Esophagus mucosa (tissue), 1 donor: Measurements from ENCODE around the gene MARK3. TPM values are rescaled to one million over a fixed set of nuclear protein-coding genes. Genes with fewer than 3 reads are reported as not detected.

Source experiments
- ATAC-seq: fragments of 200-7000 bp; cut with Tn5 transposase; one replicate; pipeline ENCODE4 v1.9.1; 2020
- total RNA-seq: library from RNA; stranded (reverse); gene quantifications from one replicate; pipeline ENCODE4 v1.2.4, GENCODE V29; 2023
- donor health status: DM: yes; HTN: yes; CAD: no.

Gene MARK3
- total RNA-seq, 1 donor from 2014 or later: 62.1 TPM

DNA sequence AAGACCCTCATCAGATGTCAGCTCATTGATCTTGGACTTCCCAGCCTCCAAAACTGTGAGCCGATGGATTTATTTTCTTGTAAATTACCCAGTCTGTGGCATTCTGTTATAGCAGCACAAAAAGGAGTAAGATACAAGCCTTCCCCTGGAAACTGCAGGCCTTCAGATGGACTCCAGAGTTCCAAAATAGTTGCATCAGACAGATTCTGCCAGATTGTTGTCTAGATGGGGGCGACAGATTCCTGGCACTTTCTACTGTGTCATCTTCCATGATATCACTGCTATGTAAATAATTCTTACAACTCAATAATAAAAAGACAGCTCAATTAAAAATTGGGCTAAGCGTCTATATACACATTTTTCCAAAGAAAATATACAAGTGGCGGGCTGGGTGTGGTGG, 17.2 kb upstream of the MARK3 start:
- ATAC-seq: no peak

DNA sequence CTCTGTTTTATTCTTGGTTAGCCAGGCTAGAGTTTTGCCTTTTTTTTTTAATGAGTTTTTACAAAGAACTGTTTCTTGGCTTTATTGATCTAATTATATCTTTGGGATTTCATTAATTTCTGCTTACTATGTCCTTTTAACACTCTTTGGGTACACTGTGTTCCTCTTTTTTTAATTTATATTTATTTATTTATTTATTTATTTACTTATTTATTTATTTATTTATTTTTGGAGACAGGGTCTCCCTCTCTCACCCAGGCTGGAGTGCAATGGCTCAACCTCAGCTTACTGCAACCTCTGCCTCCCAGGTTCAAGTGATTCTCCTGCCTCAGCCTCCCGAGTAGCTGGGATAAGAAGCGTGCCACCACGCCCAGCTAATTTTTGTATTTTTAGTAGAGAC, 15.1 kb upstream of the MARK3 start:
- no peak for ATAC-seq

DNA sequence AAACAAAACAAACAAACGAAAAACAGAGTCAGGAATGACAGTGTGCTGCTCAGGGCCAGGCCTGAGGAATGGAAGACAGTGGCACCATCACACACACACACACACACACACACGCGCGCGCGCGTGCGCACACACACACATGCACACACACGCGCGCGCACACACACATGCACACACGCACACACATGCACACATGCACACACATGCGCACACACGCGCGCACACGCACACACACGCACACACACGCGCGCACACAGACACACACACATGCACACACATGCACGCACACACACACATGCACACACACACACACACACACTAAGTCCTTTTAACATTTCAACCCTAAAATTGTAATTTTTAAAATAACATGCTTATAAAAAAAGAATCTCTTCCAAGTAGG, 13.2 kb upstream of the MARK3 start:
- no peak for ATAC-seq

DNA sequence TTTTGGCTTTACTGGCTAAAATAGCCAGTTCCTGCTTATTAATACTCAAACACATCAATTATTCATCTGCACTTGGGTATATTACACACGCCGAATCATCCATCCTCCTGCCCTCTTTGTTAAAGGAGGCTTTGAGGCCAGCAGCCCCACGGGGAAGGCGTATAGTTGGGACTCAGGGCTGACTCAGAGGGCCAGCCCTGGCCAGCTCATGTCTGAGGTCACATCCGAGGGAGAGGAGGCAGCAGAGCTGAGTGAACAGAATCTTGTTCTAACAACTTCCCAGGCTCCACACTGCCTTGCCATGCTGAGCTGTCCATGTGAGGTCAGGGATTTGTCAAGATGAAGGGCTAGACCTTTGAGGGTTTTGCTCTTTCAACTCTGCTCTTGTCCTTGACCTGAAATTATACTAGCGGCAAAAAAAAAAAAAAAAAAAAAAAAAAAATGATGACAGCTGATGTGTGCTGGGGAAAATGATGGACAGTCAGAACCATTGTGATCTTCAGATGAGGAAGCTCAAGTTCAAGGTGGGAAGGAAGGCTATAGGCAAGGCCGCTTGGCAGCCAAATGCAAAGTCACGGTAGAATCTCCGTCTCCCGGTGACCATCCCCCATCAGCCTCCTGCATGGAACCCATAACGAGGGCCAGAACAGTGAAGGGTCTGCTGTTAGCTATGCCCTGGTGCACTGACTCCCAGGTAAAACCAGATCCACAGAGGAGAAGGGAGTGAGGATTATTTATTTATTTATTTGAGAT, 12.5 kb upstream of the MARK3 start:
- ATAC-seq: peak; percentile 98

DNA sequence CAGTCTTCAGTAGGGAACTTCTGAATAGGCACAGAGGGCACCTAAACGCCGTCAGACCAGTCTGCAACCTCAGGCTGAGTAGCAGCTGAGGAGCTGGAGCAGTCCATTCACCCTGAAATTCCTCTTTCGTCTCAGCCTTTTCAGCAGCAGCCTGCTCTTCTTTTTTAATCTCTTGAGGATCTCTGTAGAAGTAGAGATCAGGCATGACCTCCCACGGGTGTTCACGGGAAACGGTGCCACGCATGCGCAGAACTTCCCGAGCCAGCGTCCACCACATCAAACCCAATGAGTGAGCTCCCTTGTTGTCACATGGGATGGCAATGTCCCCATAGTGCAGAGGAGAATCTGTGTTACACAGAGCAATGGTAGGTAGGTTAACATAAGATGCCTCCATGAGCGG, 11.1 kb upstream of the MARK3 start:
- ATAC-seq: no peak

DNA sequence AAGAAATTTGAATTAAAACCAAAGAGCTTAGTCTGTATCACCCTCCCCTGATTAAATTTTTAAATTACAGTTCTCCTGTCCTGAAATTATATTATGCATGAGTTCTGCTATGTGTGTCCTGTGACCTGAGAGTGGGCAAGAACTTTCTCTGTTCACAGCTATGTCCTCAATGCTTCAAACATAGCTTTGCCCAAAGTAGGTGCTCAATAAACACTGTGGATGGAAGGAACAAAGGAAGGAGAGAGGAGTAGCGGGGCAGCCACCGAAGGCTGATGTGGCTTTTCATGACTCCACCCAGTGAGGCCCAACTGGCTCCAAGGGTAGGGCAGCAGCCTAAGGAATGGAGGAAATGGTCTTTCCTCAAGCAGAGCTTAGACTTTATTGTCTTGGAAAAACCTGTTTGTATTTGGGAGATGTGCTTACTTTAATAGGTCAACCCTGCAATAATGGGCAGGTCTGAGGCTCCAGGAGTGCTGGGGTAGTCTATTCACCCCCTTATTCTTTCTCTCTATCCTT, 7.6 kb upstream of the MARK3 start:
- ATAC-seq: peak; percentile 80

DNA sequence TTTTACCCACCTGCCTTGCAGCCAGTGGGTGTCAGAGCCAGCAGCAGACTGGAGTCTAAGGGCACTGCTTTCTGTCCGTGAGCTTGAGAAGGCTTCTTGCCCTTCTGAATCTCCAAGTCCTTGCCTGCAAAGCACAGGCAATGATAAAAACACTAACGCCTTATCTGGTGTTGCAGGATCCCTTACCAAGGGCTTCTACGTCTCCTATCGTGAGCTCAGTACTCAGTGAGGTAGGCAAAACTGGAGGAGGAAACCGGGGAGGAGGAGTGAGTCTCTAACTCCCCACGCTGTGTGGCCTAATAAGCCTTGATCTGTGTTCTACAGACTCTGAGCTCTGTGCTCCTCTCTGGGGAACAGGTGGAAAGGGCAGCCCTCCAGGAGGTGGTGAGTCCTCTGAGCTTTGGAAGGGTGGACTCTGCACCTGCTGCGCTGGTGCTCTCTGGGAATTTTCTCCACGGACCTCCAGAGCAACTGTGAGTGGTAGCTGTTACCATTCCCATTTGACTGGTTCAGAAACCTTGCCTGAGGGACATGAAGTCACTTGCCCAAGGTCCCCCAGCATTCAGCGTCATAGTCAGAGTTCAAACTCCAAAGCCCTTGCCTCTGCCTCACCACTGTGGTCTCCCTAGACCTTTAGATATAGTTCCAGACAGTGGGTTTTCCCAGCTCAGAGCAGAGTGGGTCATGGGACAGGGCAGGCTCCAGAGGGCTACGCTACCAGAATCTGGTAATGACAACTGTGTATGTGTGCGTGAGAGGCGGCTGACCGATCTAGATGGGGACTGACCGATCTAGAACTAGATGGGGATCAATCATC, 7.0 kb upstream of the MARK3 start:
- ATAC-seq: no peak

DNA sequence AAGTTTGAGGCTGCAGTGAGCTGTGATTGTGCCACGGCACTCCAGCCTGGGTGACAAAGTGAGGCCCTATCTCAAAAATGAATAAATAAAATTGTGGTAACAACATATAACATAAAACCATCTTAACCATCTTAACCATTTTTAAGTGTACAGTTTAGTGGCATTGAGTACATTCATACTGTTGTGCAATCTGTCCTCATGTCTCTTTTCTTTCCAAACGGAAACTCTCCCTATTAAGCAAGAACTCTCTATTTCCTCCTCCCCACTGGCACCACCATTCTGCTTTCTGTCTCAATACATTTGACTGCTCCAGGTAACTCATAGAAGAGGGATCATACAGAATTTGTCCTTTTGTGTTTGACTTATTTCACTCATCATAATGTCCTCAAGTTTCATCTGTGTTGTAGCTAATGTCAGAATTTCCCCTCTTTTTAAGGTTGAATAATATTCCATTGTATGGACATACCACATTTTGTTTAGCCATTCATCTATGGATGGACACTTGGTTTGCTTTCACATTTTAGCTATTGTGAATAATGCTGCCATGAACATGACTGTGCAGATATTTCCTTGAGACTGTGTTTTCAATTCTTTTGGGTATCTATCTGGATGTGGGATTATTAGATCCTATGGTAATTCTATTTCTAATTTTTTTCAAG, 4.4 kb upstream of the MARK3 start:
- ATAC-seq: no peak

DNA sequence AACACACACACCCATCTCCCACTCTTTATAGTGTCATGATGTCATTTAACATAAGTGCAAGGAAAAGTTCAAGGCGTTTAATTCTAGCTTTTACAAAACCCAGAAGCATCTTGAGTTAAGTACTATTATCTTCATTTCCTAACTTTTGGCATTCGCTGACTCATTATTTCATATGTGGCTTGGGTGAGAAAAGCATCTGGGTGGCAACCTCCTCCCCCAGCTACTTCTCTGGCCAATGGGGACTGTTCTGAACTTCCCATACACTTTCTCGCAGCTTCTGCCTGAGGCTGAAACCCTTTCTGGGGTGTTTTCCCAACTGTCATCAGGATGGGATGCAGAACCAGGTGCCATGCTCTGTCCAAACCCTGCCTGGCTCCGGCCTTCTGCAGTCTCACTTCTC, 2.8 kb upstream of the MARK3 start:
- ATAC-seq: no peak

DNA sequence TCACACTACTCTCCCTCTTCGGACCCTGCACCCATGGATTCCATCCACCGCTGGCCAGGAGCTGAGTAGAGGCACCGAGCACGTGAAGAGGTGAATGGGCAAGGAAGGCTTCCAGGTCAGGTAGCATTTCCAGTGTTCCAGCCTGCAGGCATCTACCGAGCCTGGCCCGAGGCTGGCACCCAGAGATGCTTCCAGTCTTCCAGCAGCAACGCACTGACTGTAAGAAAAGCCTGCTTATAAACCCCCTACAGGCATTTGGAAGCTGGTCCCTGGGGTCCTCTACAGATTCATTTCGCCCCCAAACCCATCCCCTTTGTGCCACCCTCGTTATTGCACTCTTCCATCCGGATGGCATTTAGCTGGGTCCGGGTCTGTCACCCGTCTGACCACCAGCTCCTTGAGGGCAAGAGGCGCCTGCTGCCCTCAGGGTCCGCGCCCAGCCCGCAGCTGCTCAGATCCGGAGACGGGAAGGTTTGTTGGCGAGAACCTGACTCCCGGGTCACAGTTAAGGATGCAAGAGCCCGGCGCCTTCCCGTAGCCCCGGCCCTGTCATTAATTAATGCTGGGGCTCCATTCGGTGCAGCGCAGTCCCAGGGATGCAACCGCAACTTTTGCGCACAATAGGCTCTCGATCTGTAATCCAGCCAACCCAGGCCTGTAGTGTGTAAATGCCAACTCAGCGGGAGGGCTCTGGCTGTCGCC, 614 bp upstream of the MARK3 start:
- no peak for ATAC-seq

DNA sequence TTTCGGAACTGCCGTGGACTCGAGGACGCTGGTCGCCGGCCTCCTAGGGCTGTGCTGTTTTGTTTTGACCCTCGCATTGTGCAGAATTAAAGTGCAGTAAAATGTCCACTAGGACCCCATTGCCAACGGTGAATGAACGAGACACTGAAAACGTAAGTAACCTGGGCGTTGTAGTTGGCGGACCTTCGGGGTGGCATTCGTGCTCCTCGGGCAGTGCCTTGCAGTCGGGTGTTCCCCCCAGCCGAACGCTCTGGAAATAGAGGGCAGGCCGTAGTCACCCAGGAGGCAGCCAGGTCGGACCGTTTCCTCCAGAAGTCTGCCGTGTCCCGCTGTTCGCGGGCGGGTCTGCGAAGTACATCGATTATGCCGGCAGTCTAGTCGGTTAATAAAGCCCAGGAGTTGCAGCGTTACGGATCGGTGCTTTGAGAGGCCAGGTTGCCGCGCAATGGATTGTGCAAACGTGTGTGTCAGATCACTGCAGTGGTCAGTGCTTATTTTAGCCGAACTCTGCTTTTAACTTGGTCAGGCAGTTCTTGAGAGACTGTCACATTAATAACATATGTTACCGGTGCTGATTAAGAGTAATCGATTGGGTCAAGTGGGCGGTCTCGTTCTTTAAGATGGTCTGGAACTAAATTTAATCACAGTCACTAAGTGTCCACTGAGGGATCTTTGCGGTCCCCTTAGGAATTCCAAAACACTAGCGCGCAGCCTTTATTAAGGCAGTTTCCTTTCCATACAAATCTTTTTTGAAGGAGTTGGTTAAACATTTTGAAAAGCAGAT, 906 bp downstream of the MARK3 start:
- peak; percentile 27 for ATAC-seq

DNA sequence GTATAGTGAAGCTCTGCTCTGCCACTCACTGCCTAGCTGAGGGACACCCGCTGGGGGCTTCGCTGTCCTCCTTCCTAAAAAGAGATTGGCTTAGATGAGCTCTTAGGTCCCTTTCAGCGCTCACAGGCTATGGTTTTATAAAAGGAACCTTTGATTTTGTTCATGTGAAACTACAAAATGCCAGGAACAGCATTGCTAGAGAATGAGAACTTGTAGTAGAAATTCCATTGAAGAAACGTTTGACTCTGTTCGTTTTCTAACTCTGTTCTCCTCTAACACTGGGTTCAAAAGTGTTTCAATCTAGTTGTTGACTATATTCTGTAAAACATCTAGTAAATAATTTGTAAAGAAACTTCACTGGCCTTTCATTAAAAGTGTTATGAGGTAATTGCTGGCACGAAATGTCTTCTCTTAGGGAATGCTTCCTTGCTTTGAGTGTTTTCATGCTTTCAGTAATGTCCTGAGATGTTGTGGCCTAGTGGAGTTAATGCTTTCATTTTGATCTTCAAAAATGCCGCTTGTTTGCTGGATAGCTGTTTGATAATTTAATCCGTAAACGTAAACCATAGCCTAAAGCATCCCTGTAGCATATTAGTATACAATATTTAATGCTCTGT, 1.6 kb downstream of the MARK3 start:
- no peak for ATAC-seq

DNA sequence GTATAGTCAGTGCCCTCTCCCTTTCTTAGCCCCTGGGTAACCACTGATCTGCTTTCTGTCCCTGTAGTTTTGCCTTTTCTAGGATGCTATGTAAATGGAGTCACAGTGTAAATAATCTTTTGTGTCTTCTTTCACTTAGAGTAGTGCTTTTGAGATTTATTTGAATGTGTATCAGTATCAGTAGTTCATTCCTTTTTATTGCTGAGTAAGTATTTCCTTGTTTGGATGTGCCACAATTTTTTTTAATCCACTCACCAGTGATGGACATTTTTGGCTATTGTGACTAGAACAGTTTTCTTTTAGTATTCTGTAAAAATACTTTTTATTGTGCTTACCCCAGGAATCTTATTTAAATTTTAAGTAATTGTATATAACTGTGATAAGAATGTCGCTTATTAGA, 3.4 kb downstream of the MARK3 start:
- no peak for ATAC-seq

DNA sequence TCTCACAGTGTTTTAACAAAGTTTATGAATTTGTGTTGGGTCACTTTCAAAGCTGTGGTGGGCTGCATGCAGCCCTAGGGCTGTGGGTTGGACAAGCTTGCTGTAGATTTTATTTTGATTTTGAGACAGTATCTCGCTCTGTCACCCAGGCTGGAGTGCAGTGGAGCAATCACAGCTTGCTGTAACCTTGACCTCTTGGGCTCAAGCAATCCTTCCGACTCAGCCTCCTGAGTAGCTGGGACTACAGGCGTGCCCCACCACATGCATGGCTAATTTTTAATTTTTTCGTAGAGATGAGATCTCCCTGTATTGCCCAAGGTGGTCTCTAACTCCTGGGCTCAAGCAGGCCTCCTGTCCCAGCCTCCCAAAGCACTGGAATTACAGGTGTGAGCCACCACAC, 5.4 kb downstream of the MARK3 start:
- no peak for ATAC-seq

DNA sequence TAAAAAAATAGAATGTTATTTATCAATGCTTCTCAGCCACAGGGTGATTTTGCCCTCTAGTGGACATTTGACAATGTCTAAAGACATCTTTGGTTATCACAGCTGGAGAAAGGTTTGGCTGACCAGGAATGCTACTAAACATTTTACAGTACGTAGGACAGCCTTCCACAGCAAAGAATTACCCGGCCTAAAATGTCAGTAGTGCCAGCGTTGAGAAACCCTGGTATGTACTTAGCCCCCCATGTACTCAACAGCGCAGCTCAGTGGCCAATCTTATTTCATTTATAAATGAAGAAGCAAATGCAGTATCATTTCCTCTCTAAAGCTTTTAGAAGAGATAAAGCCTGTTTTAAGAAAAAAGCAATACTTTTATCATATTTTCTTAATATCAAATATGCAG, 5.8 kb downstream of the MARK3 start:
- ATAC-seq: no peak

DNA sequence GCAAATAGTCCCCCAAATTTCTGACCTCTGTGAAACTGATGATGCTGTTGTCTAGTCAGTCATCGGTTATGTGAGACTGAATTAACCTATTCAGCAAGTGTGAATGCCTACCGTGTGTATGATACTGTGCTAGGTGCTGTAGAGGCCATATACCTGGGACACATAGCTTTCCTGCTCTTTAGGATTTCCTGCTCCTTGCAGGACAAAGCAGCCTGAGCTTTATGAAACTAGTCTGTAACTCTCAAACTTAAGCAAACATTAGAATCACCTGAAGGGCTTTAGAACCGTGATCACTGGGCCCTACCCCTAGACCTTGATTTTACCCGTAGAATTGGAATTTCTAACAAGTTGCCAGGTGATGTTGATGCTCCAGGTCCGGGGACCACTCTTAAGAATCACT, 6.9 kb downstream of the MARK3 start:
- no peak for ATAC-seq

DNA sequence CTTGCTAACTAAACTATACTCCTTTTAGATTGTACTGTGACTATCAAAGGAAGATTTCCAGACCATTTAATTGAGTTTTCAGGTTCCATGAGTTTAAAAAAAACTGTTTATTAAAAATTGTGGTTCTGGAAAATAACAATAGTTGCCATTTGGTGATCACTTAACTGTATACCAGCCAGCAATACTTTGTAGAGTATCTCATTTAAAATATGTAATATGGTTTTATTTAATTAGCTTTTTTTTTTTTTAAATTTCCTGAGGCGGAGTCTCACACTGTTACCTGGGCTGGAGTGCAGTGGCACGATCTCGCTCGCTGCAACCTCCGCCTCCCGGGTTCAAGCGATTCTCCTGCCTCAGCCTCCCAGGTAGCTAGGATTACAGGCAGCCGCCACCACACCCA, 7.4 kb downstream of the MARK3 start:
- ATAC-seq: no peak

DNA sequence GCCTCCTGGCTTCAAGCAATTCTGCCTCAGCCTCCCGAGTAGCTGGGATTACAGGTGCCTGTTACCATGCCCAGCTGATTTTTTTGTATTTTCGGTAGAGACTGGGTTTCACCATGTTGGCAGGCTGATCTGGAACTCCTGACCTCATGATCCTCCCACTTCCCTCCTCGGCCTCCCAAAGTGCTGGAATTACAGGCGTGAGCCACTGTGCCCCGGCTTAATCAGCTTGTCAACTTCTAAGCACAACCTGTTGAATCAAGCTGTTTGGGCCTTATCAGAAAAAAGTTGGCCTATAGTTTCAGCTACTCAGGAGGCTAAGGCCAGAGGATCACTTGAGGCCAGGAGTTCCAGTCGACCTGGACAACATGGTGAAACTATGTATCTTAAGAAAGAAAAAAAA, 7.9 kb downstream of the MARK3 start:
- no peak for ATAC-seq

DNA sequence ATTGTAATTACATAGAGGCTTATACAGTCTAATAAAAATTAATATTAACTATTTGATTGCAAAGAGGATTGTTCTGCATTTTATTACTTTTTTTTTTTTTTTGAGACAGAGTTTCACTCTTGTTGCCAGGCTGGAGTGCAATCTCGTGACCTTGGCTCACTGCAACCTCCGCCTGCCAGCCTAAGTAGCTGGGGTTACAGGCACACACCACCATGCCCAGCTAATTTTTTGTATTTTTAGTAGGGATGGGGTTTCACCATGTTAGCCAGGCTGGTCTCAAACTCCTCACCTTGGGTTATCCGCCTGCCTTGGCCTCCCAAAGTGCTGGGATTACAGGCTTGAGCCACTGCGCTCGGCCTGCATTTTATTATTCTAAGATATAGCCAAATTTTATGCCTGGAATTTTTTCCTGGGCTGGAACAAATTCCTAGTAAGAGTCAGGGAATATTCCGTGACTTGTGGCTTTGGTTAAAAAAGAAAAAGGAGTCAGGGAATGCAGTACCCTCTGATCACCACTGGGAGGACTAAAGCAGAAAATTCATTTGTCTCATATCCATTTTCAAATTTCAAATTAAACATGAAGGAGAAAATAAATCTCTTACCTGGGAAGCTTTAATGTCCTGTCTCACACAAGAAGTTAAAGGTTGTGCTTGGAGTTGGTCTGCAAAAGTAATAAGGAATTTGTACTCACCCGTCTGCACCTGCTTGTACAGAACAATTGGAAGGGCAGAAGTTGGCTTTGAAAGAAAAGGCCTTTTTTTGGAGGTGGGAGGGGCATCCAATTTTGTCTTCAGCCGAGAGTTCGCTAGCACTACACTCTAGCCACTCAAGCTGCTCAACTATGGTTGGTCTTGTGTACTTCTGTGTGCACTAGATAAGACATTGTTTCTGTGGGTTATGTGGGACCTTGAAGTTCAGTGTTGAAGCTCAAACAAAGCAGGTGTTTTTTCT, 8.7 kb downstream of the MARK3 start:
- ATAC-seq: peak; percentile 37

DNA sequence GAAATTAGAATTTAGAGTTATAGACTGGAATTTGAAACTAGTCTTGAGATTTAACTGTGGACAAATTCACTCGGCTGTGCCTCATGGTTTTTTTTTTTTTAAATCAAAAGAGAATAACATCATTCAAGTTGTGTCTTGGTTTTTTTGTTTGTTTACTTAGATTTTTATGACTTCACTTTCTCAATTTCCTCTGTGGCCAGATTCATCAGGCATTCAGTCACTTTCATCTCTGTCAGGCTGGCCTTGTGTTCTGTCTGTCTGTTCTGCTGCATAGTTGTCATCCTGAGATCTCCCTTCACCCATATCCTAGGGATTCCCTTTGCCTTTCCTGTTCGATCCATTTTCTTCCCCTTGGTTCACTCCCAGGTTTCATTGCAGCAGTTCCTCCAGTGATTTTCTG, 10.0 kb downstream of the MARK3 start:
- ATAC-seq: no peak
